Measurements from ENCODE around the gene CAMKK1. TPM values are rescaled to one million over a fixed set of nuclear protein-coding genes. Genes with fewer than 3 reads are reported as not detected.
"Not testable (repeated sequence)": the region's sequence is repeated elsewhere in the genome, so short reads cannot be mapped to it uniquely, and the experiment has no call there.

The CAMKK1 gene
- total RNA-seq, 1 donor from 2014 or later, result 4.0 TPM

DNA sequence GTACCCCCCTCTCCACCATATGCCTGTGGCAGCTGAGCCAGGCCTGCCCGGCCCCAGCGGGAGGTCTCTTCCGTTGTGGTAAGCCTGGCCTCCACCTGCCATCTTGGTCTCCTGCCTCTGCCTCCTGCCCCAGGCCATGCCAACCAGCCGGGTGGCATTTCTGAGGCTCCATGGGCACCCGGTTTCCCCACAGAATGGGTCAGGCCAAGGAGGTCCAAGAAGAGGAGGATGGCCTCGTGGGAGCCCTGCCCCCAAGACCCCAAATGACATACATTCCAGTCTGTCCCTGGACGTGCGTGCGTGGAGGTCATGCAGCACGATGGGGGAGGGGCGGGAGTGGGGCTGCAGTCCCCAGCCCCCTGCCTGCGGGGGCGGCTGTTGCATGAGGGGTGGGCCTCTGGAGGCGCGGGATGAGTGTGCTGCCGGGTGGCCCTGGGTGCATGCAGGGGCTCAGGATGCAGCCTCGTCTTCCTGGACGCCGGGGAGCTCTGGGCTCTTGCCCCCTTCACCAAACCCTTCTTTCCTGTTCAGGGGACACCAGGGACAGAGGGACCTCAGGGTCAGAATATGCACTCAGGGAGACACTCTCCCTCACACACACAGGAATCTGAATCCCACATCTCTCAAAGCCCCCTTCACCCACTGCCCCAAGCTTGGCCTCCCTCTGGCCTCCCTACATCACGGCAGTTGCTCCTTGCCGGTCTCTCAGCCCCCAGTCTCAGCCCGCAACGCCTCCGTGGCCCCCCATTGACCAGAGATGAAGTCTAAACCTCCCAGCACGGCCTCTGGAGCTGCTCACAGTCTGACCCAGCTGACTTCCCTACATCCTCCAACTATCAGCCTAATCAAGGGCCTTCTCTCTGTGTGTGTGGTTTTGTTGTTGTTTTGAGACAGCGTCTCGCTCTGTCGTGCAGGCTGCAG, 30.8 kb downstream of the CAMKK1 start:
- ATAC-seq (ENCODE audit: poor library complexity), result no peak
- intact Hi-C loops (cut with DNase I), result loop anchor here (10.0 kb wide), 1 partner anchor 143 kb away; no protein-coding TSS in a partner anchor
- no peak for DNase-seq

DNA sequence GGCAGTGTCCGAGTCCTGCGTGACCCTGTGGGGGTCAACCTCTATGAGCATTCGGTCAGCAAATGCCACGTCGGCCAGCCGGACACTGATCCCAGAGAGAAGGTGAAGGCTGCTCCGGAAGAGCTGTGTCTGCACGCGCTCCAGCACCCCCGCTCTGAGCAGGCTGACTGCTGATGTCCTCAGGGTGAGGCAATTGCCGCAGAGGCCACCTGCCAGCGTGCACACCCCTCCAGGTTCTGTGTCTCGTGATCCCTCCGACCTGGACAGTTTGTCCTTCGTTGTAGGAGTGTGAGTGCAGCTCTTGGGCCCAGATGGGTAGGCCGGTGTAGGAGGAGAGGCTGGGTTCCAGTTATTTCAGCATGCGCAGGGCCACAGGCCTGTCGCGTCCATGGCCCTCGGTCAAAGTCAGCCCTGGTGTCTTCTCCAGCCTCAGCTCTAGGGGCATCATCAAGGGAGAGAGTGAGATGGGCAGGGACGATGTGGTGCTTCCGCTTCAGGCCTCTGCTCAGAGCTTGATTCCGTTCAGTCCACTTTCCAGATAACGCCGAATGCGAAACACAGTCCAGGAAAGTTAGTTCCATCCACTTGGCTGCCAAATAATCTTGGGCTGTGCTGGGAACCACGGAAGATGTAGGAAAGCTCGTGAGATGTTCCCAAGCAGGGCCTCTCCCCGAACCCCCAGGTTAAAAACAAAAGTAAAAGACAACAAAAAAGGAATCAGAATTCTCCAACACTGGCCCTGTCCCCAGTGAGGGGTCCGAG, 31.7 kb downstream of the CAMKK1 start:
- ATAC-seq (ENCODE audit: poor library complexity) (no peak), DNase-seq (no peak)
- intact Hi-C loops (cut with DNase I), result loop anchor here (10.0 kb wide), 1 partner anchor 144 kb away; no protein-coding TSS in a partner anchor

- no peak for DNase-seq
- intact Hi-C loops (cut with DNase I), result loop anchor here (10.0 kb wide), 1 partner anchor 145 kb away; no protein-coding TSS in a partner anchor
These were observed 32.9 kb downstream of the CAMKK1 start for GRCh38 chr17:3859940-3860339.

DNA sequence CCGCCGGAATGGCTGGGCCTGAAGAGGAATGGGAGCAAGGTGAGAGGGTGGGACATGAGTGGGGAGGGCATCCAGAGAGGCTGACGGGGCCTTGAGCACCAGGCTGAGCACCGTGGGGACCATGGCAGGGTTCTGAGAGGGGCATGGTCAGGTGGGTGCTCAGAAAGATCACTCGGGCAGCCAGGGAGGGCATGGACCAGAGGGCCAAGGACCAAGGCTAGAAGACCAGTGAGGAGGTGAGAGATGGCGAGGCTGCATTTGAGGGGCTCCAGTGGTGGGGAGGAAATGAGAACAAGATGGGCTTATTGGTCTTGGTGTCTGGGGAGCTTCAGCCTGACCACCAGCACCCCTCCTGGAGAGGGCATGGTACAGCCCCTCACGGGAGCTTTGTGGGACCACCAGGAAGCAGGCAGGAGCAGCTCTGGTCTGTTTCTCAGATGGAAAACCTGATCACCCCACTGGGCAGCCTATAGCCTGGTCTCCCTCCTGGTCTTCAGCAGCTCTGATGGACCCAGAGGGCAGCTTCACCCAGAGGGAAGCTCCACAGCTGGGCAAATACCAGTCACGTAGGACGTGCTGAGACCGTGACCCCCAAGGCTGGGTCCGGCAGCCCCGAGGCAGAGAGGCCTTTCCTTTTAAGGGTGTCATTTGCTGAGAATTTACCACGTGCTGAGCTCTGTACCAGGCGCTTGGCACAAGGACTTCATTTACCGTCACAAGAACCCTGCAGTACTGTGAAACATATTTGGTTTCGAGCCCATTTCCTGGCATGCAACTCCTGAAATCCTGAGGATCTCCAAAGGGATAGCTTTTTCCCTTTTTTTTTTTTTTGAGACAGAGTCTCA, 35.4 kb downstream of the CAMKK1 start:
- intact Hi-C loops (cut with DNase I), result no loop called here
- no peak for ATAC-seq (ENCODE audit: poor library complexity)
- no peak for DNase-seq

More at GRCh38 chr17:3859940-3860339, 32.9 kb downstream of the CAMKK1 start:
- no peak for ATAC-seq (ENCODE audit: poor library complexity)

GRCh38 chr17:3854204-3854603, 38.6 kb downstream of the CAMKK1 start:
- intact Hi-C loops (cut with DNase I); DNase-seq; ATAC-seq (ENCODE audit: poor library complexity): not testable (repeated sequence)

- no peak for DNase-seq
- no peak for ATAC-seq (ENCODE audit: poor library complexity)
- intact Hi-C loops (cut with DNase I), result no loop called here
These were observed 40.3 kb downstream of the CAMKK1 start for GRCh38 chr17:3852561-3852960.

DNA sequence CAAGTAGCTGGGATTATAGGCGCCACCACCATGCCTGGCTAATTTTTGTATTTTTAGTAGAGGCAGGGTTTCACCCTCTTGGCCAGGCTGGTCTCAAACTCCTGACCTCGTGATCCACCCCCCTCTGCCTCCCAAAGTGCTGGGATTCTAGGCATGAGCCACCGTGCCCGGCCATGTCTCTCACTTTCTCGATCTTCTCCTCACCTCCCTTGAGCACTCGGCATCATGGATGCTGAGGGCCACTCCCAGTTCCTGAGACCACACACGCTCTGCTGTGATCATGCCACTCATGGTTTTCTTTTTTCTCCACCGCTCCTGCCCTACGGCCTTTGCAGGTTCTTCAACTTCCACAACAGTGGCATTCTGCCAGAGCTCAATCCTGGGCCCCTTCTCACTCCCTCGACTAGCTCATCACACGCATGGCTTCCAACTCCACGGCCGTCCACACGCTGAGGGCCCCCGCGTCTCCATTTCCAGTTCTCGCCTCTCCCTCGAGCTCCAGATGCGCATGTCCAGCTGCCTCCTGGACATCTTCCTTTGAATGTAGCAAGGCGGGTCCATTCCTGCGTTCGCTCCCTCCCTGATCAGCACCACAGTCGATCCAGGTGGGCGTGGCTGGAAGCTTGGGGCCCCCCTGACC, 41.3 kb downstream of the CAMKK1 start:
- no peak for DNase-seq
- ATAC-seq (ENCODE audit: poor library complexity), result no peak
- intact Hi-C loops (cut with DNase I), result no loop called here

GRCh38 chr17:3848229-3848835, 44.5 kb downstream of the CAMKK1 start:
- intact Hi-C loops (cut with DNase I), result no loop called here

GRCh38 chr17:3847165-3847670, 45.6 kb downstream of the CAMKK1 start:
- ATAC-seq (ENCODE audit: poor library complexity) (no peak), DNase-seq (no peak)
- intact Hi-C loops (cut with DNase I), result no loop called here

More at GRCh38 chr17:3848229-3848835, 44.5 kb downstream of the CAMKK1 start:
- no peak for DNase-seq
- ATAC-seq (ENCODE audit: poor library complexity), result no peak

DNA sequence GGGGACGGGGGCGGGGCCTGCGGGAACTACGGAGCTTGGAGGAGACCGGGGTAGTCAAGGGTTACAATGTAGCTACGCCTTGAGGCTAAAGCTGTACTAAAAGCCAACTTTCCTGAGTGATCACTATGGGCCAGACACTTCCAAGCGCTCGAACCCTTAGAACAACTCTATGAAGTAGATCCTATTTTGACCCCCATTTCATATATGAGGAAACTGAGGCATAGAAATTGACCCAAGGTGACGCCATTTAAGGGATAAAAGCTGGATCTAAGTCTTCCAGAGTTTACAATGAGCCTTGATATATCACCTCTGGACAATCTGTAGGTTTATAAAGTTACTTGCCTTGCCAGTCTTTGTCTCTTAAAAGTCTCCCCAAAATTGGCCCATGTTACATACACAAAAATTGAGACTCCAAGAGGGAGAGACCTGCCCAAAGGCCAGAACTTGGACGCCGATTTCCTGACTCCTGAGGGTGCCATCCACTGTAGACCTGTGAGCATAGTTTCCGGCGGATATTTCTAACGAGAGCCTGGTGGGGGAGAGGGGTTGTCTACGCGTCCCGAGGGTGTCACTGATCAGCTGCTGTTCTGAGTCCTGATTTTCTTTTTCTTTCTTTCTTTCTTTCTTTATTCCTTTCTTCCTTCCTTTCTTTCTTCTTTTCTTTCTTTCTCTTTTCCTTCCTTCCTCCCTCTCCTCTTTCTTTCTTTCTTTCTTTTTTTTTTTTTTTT, 46.3 kb downstream of the CAMKK1 start:
- intact Hi-C loops (cut with DNase I), result no loop called here
- no peak for ATAC-seq (ENCODE audit: poor library complexity)
- no peak for DNase-seq

DNA sequence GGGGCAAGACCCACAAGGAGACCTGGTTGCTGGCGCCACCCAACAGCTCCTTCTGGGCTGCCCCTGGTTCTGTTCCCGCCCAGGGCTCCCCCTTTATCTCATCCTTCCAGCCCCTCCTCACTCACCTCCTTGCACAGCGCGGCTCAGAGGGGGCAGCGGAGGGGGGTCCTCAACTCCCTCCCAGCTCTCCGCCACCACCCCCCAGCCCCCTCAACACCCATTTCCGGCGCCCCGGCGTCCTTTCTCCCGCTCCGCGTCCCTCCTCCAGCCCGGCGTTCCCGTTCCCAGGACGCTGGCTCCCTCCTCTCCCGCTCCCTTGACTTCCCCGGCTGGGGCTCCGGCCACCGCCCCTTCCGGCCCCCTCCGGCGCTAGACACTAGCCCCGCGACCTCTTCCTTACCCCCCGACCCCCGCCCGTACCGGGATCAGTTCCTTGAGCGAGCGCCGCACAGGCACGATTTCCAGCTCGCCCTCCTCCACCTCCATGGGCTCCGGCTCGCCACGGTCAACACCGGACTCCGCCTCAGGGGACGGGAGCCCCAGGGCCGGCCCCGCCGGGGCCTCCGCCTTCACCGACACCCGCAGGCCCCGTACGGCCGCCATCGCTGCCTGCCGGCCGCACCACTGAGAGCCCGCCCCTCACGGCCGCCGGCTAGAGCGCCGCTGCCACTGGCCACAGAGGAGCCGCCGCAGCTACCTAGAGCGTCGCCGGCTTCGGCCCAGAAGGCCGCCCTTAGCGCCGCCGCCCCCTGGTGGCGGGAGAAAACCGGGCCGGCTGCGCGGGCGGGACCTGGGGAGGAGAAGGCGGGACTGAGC, 47.0 kb downstream of the CAMKK1 start, which contains the start of gene NCBP3:
NCBP3 (minus strand) TSS at position 626 of the 816 bp plus-strand sequence; CDS start at position 603, 23 bp downstream.
- peak; percentile 95 for DNase-seq
- intact Hi-C loops (cut with DNase I), result no loop called here
- ATAC-seq (ENCODE audit: poor library complexity), result peak; percentile 99

- DNase-seq (no peak), ATAC-seq (ENCODE audit: poor library complexity) (peak; percentile 1)
- intact Hi-C loops (cut with DNase I), result no loop called here
These were observed 47.6 kb downstream of the CAMKK1 start for GRCh38 chr17:3845291-3845620.

GRCh38 chr17:3844556-3844955, 48.3 kb downstream of the CAMKK1 start:
- DNase-seq; intact Hi-C loops (cut with DNase I); ATAC-seq (ENCODE audit: poor library complexity): not testable (repeated sequence)

GRCh38 chr17:3843935-3844516, 48.8 kb downstream of the CAMKK1 start:
- intact Hi-C loops (cut with DNase I), result no loop called here
- DNase-seq, result no peak
- ATAC-seq (ENCODE audit: poor library complexity), result no peak

DNA sequence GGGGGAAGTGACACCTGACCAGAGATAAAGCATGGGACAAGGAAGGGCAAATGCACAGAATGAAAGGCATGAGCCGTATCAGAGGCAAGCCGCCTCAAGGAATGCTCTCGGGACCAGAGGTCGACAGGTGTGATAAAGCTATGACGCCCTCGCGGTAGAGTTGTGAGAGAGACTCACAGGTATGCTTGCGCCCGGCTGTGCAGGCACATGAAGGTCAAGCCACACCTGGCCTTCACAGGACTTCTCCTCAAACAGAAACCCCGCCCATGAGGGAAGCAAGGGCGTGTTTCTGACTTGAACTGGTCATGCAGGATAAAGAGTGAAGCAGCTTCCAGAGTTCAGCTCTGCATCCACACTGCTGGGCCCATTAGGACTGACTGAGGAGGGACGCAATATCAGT, 54.6 kb downstream of the CAMKK1 start:
- intact Hi-C loops (cut with DNase I), result no loop called here
- ATAC-seq (ENCODE audit: poor library complexity) (no peak), DNase-seq (no peak)

DNA sequence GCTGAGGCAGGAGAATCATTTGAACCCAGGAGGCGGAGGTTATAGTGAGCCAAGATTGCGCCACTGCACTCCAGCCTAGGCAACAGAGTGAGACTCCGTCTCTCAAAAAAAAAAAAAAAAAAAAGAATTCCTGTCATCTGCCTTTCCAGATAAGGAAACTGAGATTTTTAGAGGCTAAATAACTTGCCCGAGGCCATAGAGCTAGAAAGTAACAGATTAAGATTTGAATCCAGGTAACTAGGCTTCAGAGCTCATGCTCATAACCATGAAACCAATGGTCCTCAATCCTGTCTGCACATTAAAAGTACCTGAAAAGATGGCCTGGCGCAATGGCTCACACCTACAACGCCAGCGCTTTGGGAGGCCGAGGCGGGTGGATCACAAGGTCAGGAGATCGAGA, 56.3 kb downstream of the CAMKK1 start:
- no peak for DNase-seq
- intact Hi-C loops (cut with DNase I), result no loop called here
- no peak for ATAC-seq (ENCODE audit: poor library complexity)
